WI38 (cell line): ENCODE results near the gene SLC26A9.

Experiments used
- H3K4me3 ChIP-seq: 2 replicates; pipeline ENCODE4 v1.5.1; 2011; ENCODE audit warnings: low read depth, mild to moderate bottlenecking, control low read depth, low read length
- TF ChIP-seq, protein P1 (sequence below): IDR thresholded peaks from 2 replicates; pipeline ENCODE4 v1.5.1; 2012; ENCODE audit warnings: low read depth, mild to moderate bottlenecking, control low read depth, low read length

Gene SLC26A9

DNA sequence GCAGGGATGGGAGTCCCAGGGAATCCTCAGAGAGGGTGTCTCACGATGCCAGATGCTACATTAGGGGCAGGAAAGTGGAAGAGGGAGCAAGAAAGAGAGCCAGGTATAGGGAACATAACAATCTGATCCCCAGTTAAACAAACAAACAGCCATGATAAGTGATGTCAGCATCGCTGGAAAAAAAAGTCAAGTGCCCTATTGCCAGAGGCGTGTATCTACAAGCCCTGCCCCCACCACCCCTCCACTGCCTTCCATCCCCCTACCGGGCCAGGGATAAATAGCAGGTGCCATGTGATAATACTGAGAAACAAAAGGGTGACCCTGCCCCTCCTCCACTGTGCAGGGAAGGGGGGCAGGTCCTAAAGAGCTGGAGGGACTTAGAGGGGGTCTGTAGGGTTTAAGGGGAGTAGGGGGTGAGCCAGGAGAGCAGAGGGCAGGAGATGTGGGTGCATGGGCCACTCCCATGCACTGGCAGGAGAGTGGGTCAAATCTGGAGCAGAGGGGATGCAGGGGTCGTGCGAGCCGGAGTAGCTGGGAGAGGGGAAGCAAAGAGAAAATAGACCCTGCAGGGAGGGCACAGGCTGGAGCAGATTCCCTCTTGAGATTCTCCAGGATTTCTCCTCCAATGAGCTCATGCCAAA is 3.4 kb downstream of the SLC26A9 start:
- TF ChIP-seq, protein P1, sequence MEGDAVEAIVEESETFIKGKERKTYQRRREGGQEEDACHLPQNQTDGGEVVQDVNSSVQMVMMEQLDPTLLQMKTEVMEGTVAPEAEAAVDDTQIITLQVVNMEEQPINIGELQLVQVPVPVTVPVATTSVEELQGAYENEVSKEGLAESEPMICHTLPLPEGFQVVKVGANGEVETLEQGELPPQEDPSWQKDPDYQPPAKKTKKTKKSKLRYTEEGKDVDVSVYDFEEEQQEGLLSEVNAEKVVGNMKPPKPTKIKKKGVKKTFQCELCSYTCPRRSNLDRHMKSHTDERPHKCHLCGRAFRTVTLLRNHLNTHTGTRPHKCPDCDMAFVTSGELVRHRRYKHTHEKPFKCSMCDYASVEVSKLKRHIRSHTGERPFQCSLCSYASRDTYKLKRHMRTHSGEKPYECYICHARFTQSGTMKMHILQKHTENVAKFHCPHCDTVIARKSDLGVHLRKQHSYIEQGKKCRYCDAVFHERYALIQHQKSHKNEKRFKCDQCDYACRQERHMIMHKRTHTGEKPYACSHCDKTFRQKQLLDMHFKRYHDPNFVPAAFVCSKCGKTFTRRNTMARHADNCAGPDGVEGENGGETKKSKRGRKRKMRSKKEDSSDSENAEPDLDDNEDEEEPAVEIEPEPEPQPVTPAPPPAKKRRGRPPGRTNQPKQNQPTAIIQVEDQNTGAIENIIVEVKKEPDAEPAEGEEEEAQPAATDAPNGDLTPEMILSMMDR, result peak; percentile 5; the same call in 1 of the 2 replicates
- no peak overlapping the region for H3K4me3 ChIP-seq

DNA sequence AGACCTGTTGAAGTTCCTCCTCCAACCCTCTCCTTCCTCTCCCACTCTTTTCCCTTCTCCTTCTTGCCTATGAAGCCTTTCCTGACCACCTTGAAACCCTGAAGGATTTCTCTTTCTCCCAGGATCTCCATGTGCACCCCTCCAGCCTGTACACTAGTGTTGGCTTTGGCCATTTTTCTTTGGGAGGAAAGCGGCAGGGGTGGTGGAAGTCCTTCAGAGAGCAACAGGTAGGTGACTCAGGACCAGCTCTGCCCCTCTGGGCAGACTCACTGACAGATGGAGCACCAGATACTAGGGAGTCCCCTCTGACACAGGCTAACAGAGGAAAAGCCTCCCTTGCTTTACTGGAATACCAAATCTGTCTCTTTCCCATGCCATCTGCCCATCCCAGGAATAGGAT is 4.6 kb downstream of the SLC26A9 start:
- no peak overlapping the region for H3K4me3 ChIP-seq
- TF ChIP-seq, protein P1, result no peak

DNA sequence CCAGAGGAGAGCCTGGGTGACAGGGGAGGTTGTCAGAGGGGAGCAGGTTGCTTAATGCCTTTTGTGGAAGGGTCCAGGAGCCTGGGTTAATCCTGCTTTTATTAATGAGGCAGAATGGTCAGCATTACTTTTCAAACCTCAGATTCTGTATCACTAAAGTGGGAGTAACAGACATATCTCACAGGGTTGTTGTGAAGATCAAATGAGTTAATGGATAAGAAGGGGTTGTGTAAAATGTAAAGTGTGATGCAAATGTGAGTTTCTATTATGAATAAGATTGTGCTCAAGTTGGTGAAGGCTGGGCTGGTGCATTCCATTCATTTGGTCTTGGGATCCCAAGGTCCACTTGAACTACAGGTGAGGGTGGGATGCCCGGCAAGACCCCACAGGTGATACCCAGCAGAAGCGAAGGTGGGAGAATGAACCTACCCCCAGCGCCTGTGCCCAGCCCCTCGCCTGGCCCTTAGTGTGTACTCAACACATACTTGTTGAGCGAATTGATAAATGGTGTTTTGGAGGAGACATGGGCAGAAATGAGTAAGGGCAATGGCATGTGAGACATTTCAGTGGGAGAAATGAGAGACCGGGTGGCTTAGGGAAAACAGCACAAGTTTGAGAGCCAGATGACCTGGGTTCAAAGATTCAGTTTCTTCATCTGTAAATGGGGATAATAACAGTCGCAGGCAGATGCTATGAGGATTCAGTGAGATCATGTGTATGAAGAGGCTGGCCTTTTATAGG is 6.2 kb downstream of the SLC26A9 start:
- TF ChIP-seq, protein P1, result no peak
- no peak overlapping the region for H3K4me3 ChIP-seq

DNA sequence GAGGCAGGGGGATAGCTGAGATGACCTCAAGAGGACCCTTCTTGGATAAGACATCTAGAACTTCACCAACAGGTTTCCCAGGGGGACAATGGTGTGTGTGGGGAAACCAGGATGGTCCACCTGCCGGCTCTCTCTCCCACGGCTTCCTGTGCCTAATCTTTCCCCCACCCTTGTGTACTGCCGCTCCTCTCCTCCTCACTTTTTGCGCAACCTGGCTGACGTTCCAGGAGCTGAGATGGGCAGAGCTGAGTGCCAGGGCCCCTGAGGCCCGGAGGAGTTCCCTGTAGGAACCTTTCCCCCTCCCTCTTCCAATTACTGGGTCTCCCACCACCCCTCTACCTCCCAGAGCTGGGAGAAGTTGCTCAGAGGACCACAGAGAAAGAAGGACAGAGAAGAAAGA is 6.9 kb downstream of the SLC26A9 start:
- no peak overlapping the region for H3K4me3 ChIP-seq
- TF ChIP-seq, protein P1, result no peak

DNA sequence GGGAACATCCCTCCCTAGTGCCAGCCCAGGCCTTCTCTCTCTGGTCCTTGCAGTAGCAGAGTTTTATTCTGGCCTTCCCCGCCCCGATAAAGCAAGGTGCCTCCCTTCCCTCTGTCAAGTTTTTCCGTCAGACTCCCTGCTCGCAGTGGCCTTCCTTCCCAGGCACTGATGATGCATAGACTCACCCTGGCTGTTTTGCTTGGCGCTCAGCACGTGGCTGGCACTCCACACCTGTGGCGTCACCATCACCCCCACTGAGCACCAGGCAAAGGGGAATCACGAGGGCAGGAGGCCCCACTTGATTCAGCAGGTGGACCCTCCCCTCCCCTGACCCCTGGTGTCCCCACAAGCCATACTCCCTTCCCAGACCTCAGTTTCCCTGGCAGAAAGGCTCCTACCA is 7.4 kb downstream of the SLC26A9 start:
- TF ChIP-seq, protein P1, result no peak
- H3K4me3 ChIP-seq, result no peak overlapping the region

DNA sequence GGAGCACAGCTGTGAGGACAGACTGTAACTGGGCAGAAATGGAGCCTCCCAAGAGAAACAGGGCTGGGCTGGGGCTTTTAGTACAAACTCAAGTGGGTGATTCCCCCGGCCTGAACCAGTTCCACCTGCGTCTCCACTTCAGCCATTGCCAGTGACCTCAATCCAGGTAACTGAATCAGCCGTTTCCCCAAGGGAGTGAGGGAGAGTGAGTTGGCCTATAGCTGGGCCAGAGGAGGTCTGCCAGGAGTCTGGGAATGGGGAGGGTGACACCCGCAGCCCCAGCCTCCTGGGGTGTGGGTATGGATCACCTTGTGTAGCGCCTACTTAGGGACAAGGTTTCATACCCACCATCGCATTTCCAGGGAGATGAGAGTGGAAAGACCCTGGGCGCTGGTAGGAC is 8.5 kb downstream of the SLC26A9 start:
- TF ChIP-seq, protein P1, result no peak
- no peak overlapping the region for H3K4me3 ChIP-seq
